ENCODE results near the gene CHCHD6. TPM values are rescaled to one million over a fixed set of nuclear protein-coding genes. Genes with fewer than 3 reads are reported as not detected.

The CHCHD6 gene
- total and polyA plus RNA-seq, 2 of the 4 experiments (the other 2 are of a cell fraction), result 18.8 to 28.9 TPM

GRCh38 chr3:127009531-127009930, 305.5 kb downstream of the CHCHD6 start:
- no peak overlapping the region for H2BK5ac ChIP-seq (ENCODE audit: low read depth, low read length, poor library complexity, severe bottlenecking)
- POLR2A ChIA-PET (ENCODE audit: unreplicated experiment), result no interaction called here

More at GRCh38 chr3:127009531-127009930, 305.5 kb downstream of the CHCHD6 start:
- no peak overlapping the region for H3K4me2 ChIP-seq (ENCODE audit: low read depth, low read length)
- BruUV-seq (replicated peaks), result no TSS peak
- H3K4me3 ChIP-seq (ENCODE audit: insufficient read depth, low read depth, low read length), result no peak overlapping the region
- H3K79me1 ChIP-seq (ENCODE audit: low read depth in 1 of 2, low read length in 2 of 2), result peaks cover 7 to 28% of the 10 kb centered on the region in 2 experiments; a peak in 3 of 4 replicates
- CTCF ChIA-PET, result no interaction called here
- no peak overlapping the region for H3K27ac ChIP-seq (ENCODE audit: insufficient read depth, low read length)
- no peaks in the 10 kb centered on the region for H3K9me3 ChIP-seq (ENCODE audit: control insufficient read depth, insufficient read depth, low read length)
- ATAC-seq (ENCODE audit: low read depth) (no peak), DNase-seq (no peak)
- H2BK120ac ChIP-seq (ENCODE audit: low read depth, low read length), result no peak overlapping the region
- in situ Hi-C loops (cut with MboI; ENCODE audit: low sequenced_read_pairs) (no loop called here), dilution Hi-C loops (cut with HindIII; ENCODE audit: low sequenced_read_pairs, unreplicated experiment) (no loop called here), intact Hi-C loops (cut with micrococcal nuclease) (loop anchor here (10.0 kb wide), 1 partner anchor 535 kb away; no protein-coding TSS in a partner anchor)
- no peaks in the 10 kb centered on the region for H3K27me3 ChIP-seq (ENCODE audit: control insufficient read depth, insufficient read depth, low read length)
- H2AFZ ChIP-seq (replicated peaks; ENCODE audit: low read length, poor library complexity), result no peak overlapping the region
- H3K18ac ChIP-seq (ENCODE audit: low read depth, low read length), result no peak overlapping the region
- H3K56ac ChIP-seq (ENCODE audit: extremely low read depth, insufficient read depth, low read length), result no peak overlapping the region
- no peak overlapping the region for H4K5ac ChIP-seq (ENCODE audit: low read depth, low read length)
- H3K9ac ChIP-seq (ENCODE audit: low read depth, low read length), result no peak overlapping the region
- no peak overlapping the region for H3K14ac ChIP-seq (replicated peaks; ENCODE audit: low read depth, low read length)
- H2BK20ac ChIP-seq (ENCODE audit: low read depth, low read length), result no peak overlapping the region
- no peak overlapping the region for H3K23ac ChIP-seq (ENCODE audit: low read depth, low read length)
- TF ChIP-seq FOS (IDR thresholded peaks at IDR 0.05; ENCODE audit: low read depth, low read length), result no peak
- no peak for TF ChIP-seq POLR2A (IDR thresholded peaks at IDR 0.05; ENCODE audit: low read depth, low read length)
- TF ChIP-seq SMC3 (IDR thresholded peaks at IDR 0.05; ENCODE audit: low read depth, low read length), result no peak
- TF ChIP-seq RFX5 (IDR thresholded peaks at IDR 0.05; ENCODE audit: low read depth, low read length), result no peak
- TF ChIP-seq NFE2L2 (IDR thresholded peaks at IDR 0.05; ENCODE audit: low read depth, low read length), result no peak
- TF ChIP-seq MXI1 (IDR thresholded peaks at IDR 0.05; ENCODE audit: borderline replicate concordance, low read depth, low read length), result no peak
- H4K91ac ChIP-seq (ENCODE audit: insufficient read depth, low read depth, low read length), result no peak overlapping the region
- peaks cover 43% of the 10 kb centered on the region for H3K36me3 ChIP-seq (ENCODE audit: control insufficient read depth, insufficient read depth, low read length)
- no peak overlapping the region for H2AK9ac ChIP-seq (replicated peaks; ENCODE audit: low read depth, low read length, poor library complexity)
- H2BK15ac ChIP-seq (ENCODE audit: low read depth, low read length), result no peak overlapping the region
- no peak overlapping the region for H2AK5ac ChIP-seq (ENCODE audit: low read depth, low read length)
- no peak overlapping the region for H4K8ac ChIP-seq (ENCODE audit: low read depth in 2 of 2, low read length in 2 of 2)
- 90% methylated on average over 3 of the region's 10 CpGs; no CpG with 5 or more reads in 1 of the 2 experiments for WGBS, 2 experiments (ENCODE audit: extremely low coverage in 2 of 2, insufficient read length in 1 of 2)
- H3K4me1 ChIP-seq (ENCODE audit: control insufficient read depth, insufficient read depth, low read length), result peaks cover 15% of the 10 kb centered on the region
- H3K4ac ChIP-seq (ENCODE audit: low read depth, low read length), result no peak overlapping the region
- 0 out of 2 replicates have a peak, but pooled peaks cover 4% of the 10 kb centered on the region for H3K9me1 ChIP-seq (ENCODE audit: insufficient read depth, low read length)
- H4K20me1 ChIP-seq (ENCODE audit: insufficient read depth, low read length), result no peaks in the 10 kb centered on the region; the same call in 1 of the 2 replicates

Other genes with a start within 250 kb of the CHCHD6 start
- 13.1 and 14.3 TPM in 2 replicates for gene ZXDC, start 228.3 kb upstream of the CHCHD6 start, total RNA-seq (2012; rRNA removed)
- gene ZXDC, start 228.3 kb upstream of the CHCHD6 start, polyA plus RNA-seq (2012; rRNA removed), result 11.5 and 12.2 TPM in 2 replicates
- not detected in 2 replicates for gene UROC1, start 186.5 kb upstream of the CHCHD6 start, total RNA-seq (2012; rRNA removed)
- not detected in 2 replicates for gene UROC1, start 186.5 kb upstream of the CHCHD6 start, polyA plus RNA-seq (2012; rRNA removed)
- not detected in 2 replicates for gene CHST13, start 180.1 kb upstream of the CHCHD6 start, total RNA-seq (2012; rRNA removed)
- gene CHST13, start 180.1 kb upstream of the CHCHD6 start, polyA plus RNA-seq (2012; rRNA removed), result not detected in 2 replicates
- gene C3orf22, start 145.3 kb upstream of the CHCHD6 start, total RNA-seq (2012; rRNA removed), result not detected in 2 replicates
- gene C3orf22, start 145.3 kb upstream of the CHCHD6 start, polyA plus RNA-seq (2012; rRNA removed), result not detected in 2 replicates
- gene TXNRD3, start 49.1 kb upstream of the CHCHD6 start, total RNA-seq (2012; rRNA removed), result 8.1 and 8.4 TPM in 2 replicates
- gene TXNRD3, start 49.1 kb upstream of the CHCHD6 start, polyA plus RNA-seq (2012; rRNA removed), result 3.9 and 4.2 TPM in 2 replicates

All from IMR-90 (cell line).